ENCODE measurements around the gene CRACR2A. TPM values are rescaled to one million over a fixed set of nuclear protein-coding genes. Genes with fewer than 3 reads are reported as not detected.

The CRACR2A gene
- total RNA-seq, 4 donors from 2014 or later = 1.1 to 3.3 (median 2.8) TPM

DNA sequence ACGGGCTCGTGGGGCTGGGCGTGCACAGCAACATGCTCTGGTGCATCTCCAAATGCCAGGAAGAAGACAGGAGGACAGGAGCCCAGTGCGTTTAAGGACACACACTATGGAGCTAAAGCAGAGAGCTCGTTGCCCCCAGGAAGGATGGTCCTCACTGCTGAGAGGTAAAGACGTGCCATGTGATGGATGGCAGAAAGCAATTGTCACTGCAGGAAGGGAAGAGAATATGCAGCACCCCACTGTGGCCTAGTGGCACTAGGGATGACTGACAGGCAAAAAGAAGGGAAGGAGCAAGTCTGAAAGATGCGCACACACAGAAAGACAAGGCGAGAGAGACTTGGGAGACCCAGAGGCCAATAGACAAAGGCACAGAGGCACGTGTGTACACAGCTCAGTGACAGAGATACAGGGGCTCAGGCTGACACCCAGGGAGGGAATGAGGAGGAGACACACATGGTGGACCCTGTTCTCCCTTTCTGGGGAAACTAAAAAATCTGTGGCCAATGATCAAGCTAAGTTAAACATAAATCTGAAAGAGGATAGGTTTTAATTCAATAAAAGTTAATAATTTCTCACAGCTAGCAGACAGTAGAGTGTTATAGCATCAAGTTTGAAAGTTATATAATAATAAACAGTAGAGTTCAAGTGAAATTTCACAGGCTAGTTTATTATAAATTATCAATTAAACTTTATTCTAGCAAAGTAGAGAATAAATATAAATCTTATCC lies 78.8 kb downstream of the CRACR2A start:
- no peak overlapping the region for H3K27ac ChIP-seq (replicated peaks in 1 of 4)
- intact Hi-C loops (cut with DNase I) = no loop called here
- 89% methylated on average over 9 of the region's 9 CpGs for WGBS
- H3K9me3 ChIP-seq = no peaks in the 10 kb centered on the region
- no peaks in the 10 kb centered on the region for H3K27me3 ChIP-seq
- no peak for DNase-seq (ENCODE audit: extremely low spot score)
- peaks cover 0 to 9% (median 4%) of the 10 kb centered on the region in 4 donors for H3K4me1 ChIP-seq
- peaks cover 0 to 13% (median 8%) of the 10 kb centered on the region in 4 donors for H3K36me3 ChIP-seq
- TF ChIP-seq, protein P1, sequence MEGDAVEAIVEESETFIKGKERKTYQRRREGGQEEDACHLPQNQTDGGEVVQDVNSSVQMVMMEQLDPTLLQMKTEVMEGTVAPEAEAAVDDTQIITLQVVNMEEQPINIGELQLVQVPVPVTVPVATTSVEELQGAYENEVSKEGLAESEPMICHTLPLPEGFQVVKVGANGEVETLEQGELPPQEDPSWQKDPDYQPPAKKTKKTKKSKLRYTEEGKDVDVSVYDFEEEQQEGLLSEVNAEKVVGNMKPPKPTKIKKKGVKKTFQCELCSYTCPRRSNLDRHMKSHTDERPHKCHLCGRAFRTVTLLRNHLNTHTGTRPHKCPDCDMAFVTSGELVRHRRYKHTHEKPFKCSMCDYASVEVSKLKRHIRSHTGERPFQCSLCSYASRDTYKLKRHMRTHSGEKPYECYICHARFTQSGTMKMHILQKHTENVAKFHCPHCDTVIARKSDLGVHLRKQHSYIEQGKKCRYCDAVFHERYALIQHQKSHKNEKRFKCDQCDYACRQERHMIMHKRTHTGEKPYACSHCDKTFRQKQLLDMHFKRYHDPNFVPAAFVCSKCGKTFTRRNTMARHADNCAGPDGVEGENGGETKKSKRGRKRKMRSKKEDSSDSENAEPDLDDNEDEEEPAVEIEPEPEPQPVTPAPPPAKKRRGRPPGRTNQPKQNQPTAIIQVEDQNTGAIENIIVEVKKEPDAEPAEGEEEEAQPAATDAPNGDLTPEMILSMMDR (IDR thresholded peaks at IDR 0.05) = no peak
- TF ChIP-seq POLR2AphosphoS5 (IDR thresholded peaks at IDR 0.05) (no peak), POLR2A (IDR thresholded peaks at IDR 0.05; ENCODE audit: low read depth) (no peak), EP300 (IDR thresholded peaks at IDR 0.05) (no peak)
- no peak overlapping the region for H3K4me3 ChIP-seq

DNA sequence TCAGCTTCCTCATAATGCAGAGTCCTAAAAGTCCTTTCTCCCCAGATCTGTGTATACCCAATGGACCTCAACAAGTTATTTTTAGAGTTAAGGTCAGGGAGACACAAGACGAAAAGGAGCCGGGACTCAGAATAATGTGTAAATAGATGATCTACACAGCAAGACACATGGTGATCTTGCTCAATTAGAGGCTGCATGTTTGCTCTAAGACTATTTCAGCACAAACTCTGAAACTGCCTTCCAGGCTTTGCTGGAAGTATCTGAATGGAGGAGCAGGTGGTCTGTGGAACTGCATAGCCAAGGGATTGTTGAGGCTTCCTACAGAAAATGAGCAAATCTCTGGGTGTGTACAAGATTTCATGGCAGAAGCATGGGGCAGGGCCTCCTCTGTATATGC lies 80.8 kb downstream of the CRACR2A start:
- TF ChIP-seq POLR2A (IDR thresholded peaks at IDR 0.05; ENCODE audit: low read depth) (no peak), EP300 (IDR thresholded peaks at IDR 0.05) (no peak), POLR2AphosphoS5 (IDR thresholded peaks at IDR 0.05) (no peak)
- TF ChIP-seq, protein P1 (IDR thresholded peaks at IDR 0.05) = no peak
- no peak overlapping the region for H3K4me3 ChIP-seq
- 73% methylated on average over 2 of the region's 2 CpGs for WGBS
- peaks cover 0 to 13% (median 5%) of the 10 kb centered on the region in 4 donors for H3K36me3 ChIP-seq
- no peaks in the 10 kb centered on the region for H3K9me3 ChIP-seq
- no peak for DNase-seq (ENCODE audit: extremely low spot score)
- H3K27me3 ChIP-seq = no peaks in the 10 kb centered on the region
- no peak overlapping the region for H3K27ac ChIP-seq (replicated peaks in 1 of 4)
- intact Hi-C loops (cut with DNase I) = no loop called here
- H3K4me1 ChIP-seq = peaks cover 0 to 9% (median 5%) of the 10 kb centered on the region in 4 donors

DNA sequence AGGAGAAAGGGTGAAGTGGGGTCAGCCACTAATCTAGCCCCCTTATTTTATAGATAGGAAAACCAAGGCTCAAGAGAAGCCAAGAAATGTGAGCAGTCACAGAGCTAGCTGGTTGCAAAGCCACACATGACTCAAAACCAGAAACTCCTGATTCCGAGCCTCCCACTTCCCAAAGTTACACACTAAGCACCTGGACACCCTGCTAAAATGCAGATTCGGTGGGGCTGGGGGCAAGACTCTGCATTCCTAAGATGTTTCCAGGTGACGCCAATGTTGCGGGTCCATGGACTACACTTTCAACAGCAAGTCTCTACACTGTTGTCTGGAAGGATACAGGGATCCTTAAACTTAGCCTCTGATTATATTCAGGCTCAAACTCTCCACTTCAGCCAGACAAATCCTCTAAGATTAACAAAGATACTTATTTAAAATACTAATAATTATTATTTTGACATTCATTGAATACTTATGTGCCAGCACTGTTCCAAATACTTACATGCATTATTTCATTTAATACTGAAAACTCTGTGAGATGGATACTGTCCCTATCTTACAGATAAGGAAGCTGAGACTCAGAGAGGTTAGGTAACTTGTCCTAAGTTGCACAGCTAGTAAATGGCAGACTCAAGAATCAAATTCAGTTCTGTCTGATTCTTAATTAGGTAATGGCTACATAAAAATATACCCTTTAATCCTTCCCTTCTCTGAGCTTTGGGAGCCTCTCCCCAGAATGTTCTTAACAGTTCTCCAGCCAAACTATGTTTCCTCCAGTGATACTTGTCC lies 81.4 kb downstream of the CRACR2A start:
- Histone ChIP-seq H3K4me3 (no peak overlapping the region), H3K9me3 (no peaks in the 10 kb centered on the region), H3K27me3 (no peaks in the 10 kb centered on the region), H3K4me1 (peaks cover 0 to 9% (median 5%) of the 10 kb centered on the region in 4 donors), H3K27ac (replicated peaks in 1 of 4) (no peak overlapping the region), H3K36me3 (peaks cover 0 to 13% (median 5%) of the 10 kb centered on the region in 4 donors)
- intact Hi-C loops (cut with DNase I) = no loop called here
- no peak for TF ChIP-seq POLR2AphosphoS5 (IDR thresholded peaks at IDR 0.05)
- no peak for TF ChIP-seq POLR2A (IDR thresholded peaks at IDR 0.05; ENCODE audit: low read depth)
- TF ChIP-seq, protein P1 (IDR thresholded peaks at IDR 0.05) = no peak
- TF ChIP-seq EP300 (IDR thresholded peaks at IDR 0.05) = no peak
- no peak for DNase-seq (ENCODE audit: extremely low spot score)
- WGBS = 87% methylated on average over 4 of the region's 4 CpGs

DNA sequence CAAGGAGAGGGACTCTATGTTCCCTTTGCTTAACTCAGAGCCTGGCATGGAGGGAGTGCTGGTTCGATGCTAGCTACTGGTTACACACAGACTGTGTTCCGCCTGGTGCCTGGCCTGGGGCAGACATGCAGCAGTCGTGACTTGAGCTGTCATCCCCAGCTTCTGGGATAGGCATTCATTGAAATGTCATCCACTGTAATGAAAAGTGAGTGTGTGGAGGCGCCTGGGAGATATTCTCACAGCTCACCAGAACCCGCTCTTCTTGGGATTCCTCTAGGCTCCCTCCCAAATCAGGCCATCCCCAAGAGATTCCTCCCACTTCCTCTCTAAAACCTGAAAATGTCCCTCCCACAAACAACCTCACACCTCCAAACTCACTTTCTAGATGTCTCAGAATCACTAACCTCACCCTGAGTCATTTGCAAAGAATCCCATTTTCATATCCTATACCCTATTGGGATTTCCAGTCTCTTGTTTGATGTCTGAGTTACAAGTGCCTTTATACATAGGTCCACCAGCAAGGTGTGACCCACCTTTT lies 82.8 kb downstream of the CRACR2A start:
- no peak for TF ChIP-seq POLR2A (IDR thresholded peaks at IDR 0.05; ENCODE audit: low read depth)
- no peak for TF ChIP-seq EP300 (IDR thresholded peaks at IDR 0.05)
- TF ChIP-seq POLR2AphosphoS5 (IDR thresholded peaks at IDR 0.05) = no peak
- TF ChIP-seq, protein P1 (IDR thresholded peaks at IDR 0.05) = no peak
- Histone ChIP-seq H3K9me3 (no peaks in the 10 kb centered on the region), H3K4me1 (peaks cover 0 to 3% (median under 1%) of the 10 kb centered on the region in 4 donors), H3K27ac (replicated peaks in 1 of 4) (no peak overlapping the region), H3K4me3 (no peak overlapping the region), H3K36me3 (peaks cover 0 to 13% (median 5%) of the 10 kb centered on the region in 4 donors), H3K27me3 (no peaks in the 10 kb centered on the region)
- 88% methylated on average over 5 of the region's 5 CpGs for WGBS
- intact Hi-C loops (cut with DNase I) = no loop called here
- no peak for DNase-seq (ENCODE audit: extremely low spot score)
